A673 (cell line): Measurements from ENCODE around the gene NEDD4L. TPM values are rescaled to one million over a fixed set of nuclear protein-coding genes. Genes with fewer than 3 reads are reported as not detected.

Source experiments
- BruUV-seq: library from RNA; stranded (reverse); fragments of 400-500 nt; replicated peaks from 2 replicates; lab custom pipeline; 2021; lab: Mats Ljungman, UMichigan
- CTCF ChIA-PET: fragments of 300-600 bp; sonication (Branson Sonifier 250); formaldehyde crosslinking; loops from one replicate; lab custom pipeline; 2022; ENCODE audit warnings: antibody characterized with exemption; lab: Charles Lee
- POLR2A ChIA-PET: fragments of 300-600 bp; sonication (Branson Sonifier 250); formaldehyde crosslinking; loops from one replicate; lab custom pipeline; 2022; ENCODE audit warnings: antibody characterized with exemption; ENCODE audit not compliant: low non-redundant PET; lab: Charles Lee
- DNase-seq: peaks from one replicate; pipeline ENCODE4 v3.0.0-alpha.2; 2015; ENCODE audit warnings: low spot score
- H3K27ac ChIP-seq: fragments of 200-600 bp; sonication (generic); 2 replicates; pipeline ENCODE4 v1.5.1; 2016; ENCODE audit warnings: mixed run types, low read depth, mild to moderate bottlenecking, mixed read lengths, antibody characterized with exemption, low read length; ENCODE audit not compliant: poor library complexity, severe bottlenecking
- H3K27me3 ChIP-seq: fragments of 200-600 bp; sonication (generic); replicated peaks from 2 replicates; pipeline ENCODE4 v1.6.1; 2017; ENCODE audit warnings: mixed run types, low read depth, mild to moderate bottlenecking, mixed read lengths, antibody characterized with exemption, low read length; ENCODE audit not compliant: insufficient read depth, poor library complexity
- H3K36me3 ChIP-seq: fragments of 200-600 bp; sonication (generic); 2 replicates; pipeline ENCODE4 v1.6.1; 2016; ENCODE audit warnings: mixed run types, mild to moderate bottlenecking, mixed read lengths, antibody characterized with exemption, low read length; ENCODE audit not compliant: insufficient read depth, poor library complexity, severe bottlenecking
- H3K4me1 ChIP-seq: fragments of 200-600 bp; sonication (generic); 2 replicates; pipeline ENCODE4 v1.6.1; 2017; ENCODE audit warnings: mixed run types, mild to moderate bottlenecking, mixed read lengths, antibody characterized with exemption, low read length; ENCODE audit not compliant: insufficient read depth, poor library complexity, severe bottlenecking
- H3K4me3 ChIP-seq: fragments of 200-600 bp; sonication (generic); 2 replicates; pipeline ENCODE4 v1.5.1; 2016; ENCODE audit warnings: low read depth, mixed run types, mild to moderate bottlenecking, mixed read lengths, low read length; ENCODE audit not compliant: poor library complexity, severe bottlenecking
- H3K9me3 ChIP-seq: fragments of 200-600 bp; sonication (generic); 2 replicates; pipeline ENCODE4 v1.6.1; 2016; ENCODE audit warnings: mixed run types, low read depth, mild to moderate bottlenecking, mixed read lengths, antibody characterized with exemption, low read length; ENCODE audit not compliant: poor library complexity, severe bottlenecking
- CTCF ChIP-seq: fragments of 300-800, 200-600 bp; sonication (generic); conservative IDR thresholded peaks from 2 replicates; pipeline ENCODE4 v1.5.1; 2017; ENCODE audit warnings: low read depth, mild to moderate bottlenecking, antibody characterized with exemption, low read length, moderate library complexity, mixed read lengths
- EZH2 ChIP-seq: fragments of 200-600 bp; sonication (generic); IDR thresholded peaks from 2 replicates; pipeline ENCODE4 v1.6.1; 2017; ENCODE audit warnings: borderline replicate concordance, low read depth, mild to moderate bottlenecking, mixed read lengths, antibody characterized with exemption, low read length; ENCODE audit not compliant: poor library complexity, severe bottlenecking
- intact Hi-C: fragments of 100-400 bp; cut with micrococcal nuclease; formaldehyde crosslinking; loops from one replicate; pipeline ENCODE4 v1.10.0; 2022; ENCODE audit not compliant: unreplicated experiment
- total RNA-seq: library from RNA; stranded (reverse); gene quantifications from 2 replicates; pipeline ENCODE4 v1.2.3, GENCODE V29; 2021

The NEDD4L gene
- total RNA-seq, 1 experiment from 2014 or later = 15.3 TPM

GRCh38 chr18:58302811-58303210 lies 258.8 kb downstream of the NEDD4L start:
- intact Hi-C loops = no loop called here
- Histone ChIP-seq H3K4me1 (no peaks in the 10 kb centered on the region), H3K4me3 (no peak overlapping the region), H3K9me3 (peaks cover 6% of the 10 kb centered on the region), H3K36me3 (no peaks in the 10 kb centered on the region), H3K27ac (no peak overlapping the region), H3K27me3 (no peaks in the 10 kb centered on the region)
- ChIA-PET CTCF (no interaction called here), POLR2A (no interaction called here)
- DNase-seq = no peak
- no peak for TF ChIP-seq CTCF
- TF ChIP-seq EZH2 = no peak
- BruUV-seq = no TSS peak

- Histone ChIP-seq H3K27ac (no peak overlapping the region), H3K9me3 (peaks cover 6% of the 10 kb centered on the region), H3K36me3 (no peaks in the 10 kb centered on the region), H3K4me1 (no peaks in the 10 kb centered on the region), H3K4me3 (no peak overlapping the region), H3K27me3 (no peaks in the 10 kb centered on the region)
- ChIA-PET CTCF (no interaction called here), POLR2A (no interaction called here)
- DNase-seq = no peak
- BruUV-seq = no TSS peak
- TF ChIP-seq EZH2 = no peak
- TF ChIP-seq CTCF = no peak
- intact Hi-C loops = no loop called here
These were observed 259.3 kb downstream of the NEDD4L start for GRCh38 chr18:58303363-58303762.

- Histone ChIP-seq H3K4me1 (no peaks in the 10 kb centered on the region), H3K4me3 (no peak overlapping the region), H3K36me3 (no peaks in the 10 kb centered on the region), H3K27ac (no peak overlapping the region), H3K27me3 (no peaks in the 10 kb centered on the region), H3K9me3 (peaks cover 6% of the 10 kb centered on the region)
- no TSS peak for BruUV-seq
- intact Hi-C loops = no loop called here
- no peak for TF ChIP-seq CTCF
- TF ChIP-seq EZH2 = no peak
- CTCF ChIA-PET = no interaction called here
- POLR2A ChIA-PET = no interaction called here
- no peak for DNase-seq
These were observed 261.8 kb downstream of the NEDD4L start for GRCh38 chr18:58305792-58306191.
